Amniotic stem cell (primary cell): ENCODE results near the gene RPE65.
"Not testable (repeated sequence)": the region's sequence is repeated elsewhere in the genome, so short reads cannot be mapped to it uniquely, and the experiment has no call there.

Experiments used
- DNase-seq: peaks from one replicate; lab custom pipeline; 2025; lab: John Stamatoyannopoulos, UW

Gene RPE65

GRCh38 chr1:68449901-68450300, at the start of gene RPE65:
TSS of gene RPE65 (minus strand) at chr1:68449954. CDS start at chr1:68449905, 49 bp downstream.
- no peak for DNase-seq

GRCh38 chr1:68497358-68497698, 47.6 kb upstream of the RPE65 start:
- no peak for DNase-seq

- DNase-seq = peak; percentile 93
These were observed 47.1 kb upstream of the RPE65 start, which contains the start of gene DEPDC1 for GRCh38 chr1:68496680-68497357. TSS of gene DEPDC1 (minus strand) at chr1:68497082. CDS start at chr1:68496999, 83 bp downstream.

- no peak for DNase-seq
These were observed 46.4 kb upstream of the RPE65 start for GRCh38 chr1:68495968-68496679.

GRCh38 chr1:68495532-68495931, 45.8 kb upstream of the RPE65 start:
- no peak for DNase-seq

- DNase-seq = no peak
These were observed 43.4 kb upstream of the RPE65 start for GRCh38 chr1:68493193-68493592.

- not testable (repeated sequence) for DNase-seq
These were observed 42.5 kb upstream of the RPE65 start for GRCh38 chr1:68492255-68492654.

- DNase-seq = no peak
These were observed 40.4 kb upstream of the RPE65 start for GRCh38 chr1:68490046-68490651.

- DNase-seq = no peak
These were observed 35.8 kb upstream of the RPE65 start for GRCh38 chr1:68485431-68486022.

- no peak for DNase-seq
These were observed 34.9 kb upstream of the RPE65 start for GRCh38 chr1:68484618-68485017.

GRCh38 chr1:68481041-68481440, 31.3 kb upstream of the RPE65 start:
- no peak for DNase-seq

- no peak for DNase-seq
These were observed 29.7 kb upstream of the RPE65 start for GRCh38 chr1:68479501-68479900.

- no peak for DNase-seq
These were observed 28.9 kb upstream of the RPE65 start for GRCh38 chr1:68478662-68479061.

GRCh38 chr1:68476626-68477025, 26.9 kb upstream of the RPE65 start:
- not testable (repeated sequence) for DNase-seq

GRCh38 chr1:68473060-68473459, 23.3 kb upstream of the RPE65 start:
- DNase-seq = no peak

GRCh38 chr1:68470388-68470970, 20.7 kb upstream of the RPE65 start:
- no peak for DNase-seq

GRCh38 chr1:68464891-68465290, 15.1 kb upstream of the RPE65 start:
- no peak for DNase-seq

GRCh38 chr1:68460935-68461334, 11.2 kb upstream of the RPE65 start:
- no peak for DNase-seq

- no peak for DNase-seq
These were observed 10.0 kb upstream of the RPE65 start for GRCh38 chr1:68459796-68460195.

GRCh38 chr1:68459091-68459490, 9.3 kb upstream of the RPE65 start:
- DNase-seq = no peak

GRCh38 chr1:68456202-68456601, 6.4 kb upstream of the RPE65 start:
- no peak for DNase-seq

- DNase-seq = no peak
These were observed 4.8 kb upstream of the RPE65 start for GRCh38 chr1:68454534-68454933.
